RWPE1 (cell line): ENCODE measurements around the gene ZNF496.

ENCODE experiments used
- CTCF ChIA-PET: fragments of 350-600 bp; sonication (Branson Sonifier 250); formaldehyde crosslinking; extraction: SDS; loops from one replicate; lab custom pipeline; 2021; lab: Yijun Ruan, JAX
- POLR2A ChIA-PET: fragments of 400-600 bp; formaldehyde crosslinking; extraction: SDS; loops from one replicate; lab custom pipeline; 2020; ENCODE audit warnings: antibody characterized with exemption; ENCODE audit not compliant: low non-redundant PET; lab: Yijun Ruan, JAX
- DNase-seq: peaks from one replicate; pipeline ENCODE4 v3.0.0; 2012; ENCODE audit warnings: low spot score
- H3K27ac ChIP-seq: fragments of 450-650 bp; 2 replicates; pipeline ENCODE4 v1.5.1; 2017
- CTCF ChIP-seq: fragments of 450-650 bp; conservative IDR thresholded peaks from 2 replicates; pipeline ENCODE4 v1.5.1; 2017; ENCODE audit warnings: low read depth, mild to moderate bottlenecking

The ZNF496 gene

GRCh38 chr1:247281001-247281574 is 50.6 kb downstream of the ZNF496 start:
- ChIA-PET POLR2A (no interaction called here), CTCF (interaction anchor here (0.7 kb wide), 1 partner anchor 484 kb away, joined by 3 read pairs; no protein-coding TSS in a partner anchor)
- TF ChIP-seq CTCF = no peak
- no peak for DNase-seq
- no peak overlapping the region for H3K27ac ChIP-seq

GRCh38 chr1:247277191-247277590 is 54.5 kb downstream of the ZNF496 start:
- DNase-seq = no peak
- no peak overlapping the region for H3K27ac ChIP-seq
- no peak for TF ChIP-seq CTCF
- POLR2A ChIA-PET = no interaction called here
- CTCF ChIA-PET = no interaction called here

GRCh38 chr1:247274605-247275256 is 56.9 kb downstream of the ZNF496 start:
- no peak overlapping the region for H3K27ac ChIP-seq
- no peak for DNase-seq
- CTCF ChIA-PET = no interaction called here
- POLR2A ChIA-PET = interaction anchor here (0.6 kb wide), 1 partner anchor 370 kb away, joined by 4 read pairs; no protein-coding TSS in a partner anchor
- TF ChIP-seq CTCF = no peak

DNA sequence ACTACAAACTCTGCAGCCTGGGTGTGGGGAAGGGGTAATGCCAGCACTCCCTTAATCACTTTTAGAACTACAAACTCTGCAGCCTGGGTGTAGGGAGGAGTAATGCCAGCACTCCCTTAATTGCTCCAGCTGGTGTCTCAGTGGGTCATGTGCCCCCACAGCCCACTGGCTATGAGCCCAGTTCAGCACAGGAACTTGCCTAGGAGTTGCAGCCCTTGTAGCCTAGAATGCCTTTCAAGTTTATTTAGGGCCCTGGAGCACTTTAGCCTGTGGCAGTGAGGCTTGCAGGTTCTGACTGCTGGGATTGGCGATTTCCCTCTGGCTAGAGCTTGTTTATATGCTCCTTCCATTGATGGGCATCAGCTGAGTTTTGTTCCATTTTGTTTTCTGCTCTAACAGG is 58.7 kb downstream of the ZNF496 start:
- POLR2A ChIA-PET = no interaction called here
- no peak for DNase-seq
- TF ChIP-seq CTCF = no peak
- CTCF ChIA-PET = no interaction called here
- H3K27ac ChIP-seq = no peak overlapping the region

DNA sequence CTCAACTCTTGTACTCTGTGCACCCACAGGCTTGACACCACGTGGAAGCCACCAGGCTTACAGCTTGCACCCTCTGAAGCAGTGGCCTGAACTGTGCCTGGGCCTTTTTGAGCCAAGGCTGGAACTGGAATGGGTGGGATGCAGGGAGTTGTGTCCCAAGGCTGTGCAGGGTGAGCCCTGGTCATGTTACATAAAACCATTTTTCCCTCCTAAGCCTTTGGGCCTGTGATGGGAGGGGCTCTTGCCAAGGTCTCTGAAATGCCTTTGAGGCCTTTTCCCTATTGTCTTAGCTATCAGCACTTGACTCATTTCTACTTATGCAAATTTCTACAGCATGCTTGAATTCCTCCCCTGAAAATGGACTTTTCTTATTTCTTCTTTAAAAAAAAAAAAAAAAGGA is 61.7 kb downstream of the ZNF496 start:
- no peak overlapping the region for H3K27ac ChIP-seq
- DNase-seq = no peak
- POLR2A ChIA-PET = no interaction called here
- no peak for TF ChIP-seq CTCF
- CTCF ChIA-PET = no interaction called here

DNA sequence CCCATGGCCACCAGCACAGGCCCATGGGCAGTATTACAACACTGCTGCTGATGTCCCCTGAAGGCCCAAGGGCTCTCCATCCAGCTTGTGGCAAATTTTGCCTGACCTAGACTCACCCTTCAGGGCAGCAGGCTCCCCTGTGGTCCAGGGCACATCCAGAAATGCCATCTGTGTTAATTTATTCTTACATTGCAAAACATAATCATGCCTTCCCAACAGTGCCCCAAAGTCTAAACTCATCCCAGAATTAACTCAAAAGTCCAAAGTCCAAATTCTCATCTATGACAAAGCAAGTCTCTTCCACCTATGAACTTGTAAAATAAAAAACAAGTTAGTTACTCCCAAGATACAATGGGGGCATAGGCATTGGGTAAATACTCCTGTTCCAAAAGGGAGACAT is 62.5 kb downstream of the ZNF496 start:
- DNase-seq = no peak
- ChIA-PET POLR2A (no interaction called here), CTCF (no interaction called here)
- no peak overlapping the region for H3K27ac ChIP-seq
- TF ChIP-seq CTCF = no peak
